HEK293 (cell line): ENCODE results near the gene CD59.
A peak's percentile ranks its signal among the peaks of the same experiment; 100 is the strongest.

ENCODE experiments used
- CTCF ChIA-PET: fragments of 350-600 bp; formaldehyde crosslinking; extraction: SDS; loops from one replicate; lab custom pipeline; 2021; ENCODE audit warnings: antibody characterized with exemption; lab: Yijun Ruan, JAX
- POLR2A ChIA-PET: fragments of 300-600 bp; formaldehyde crosslinking; extraction: SDS; loops from one replicate; lab custom pipeline; 2020; ENCODE audit warnings: antibody characterized with exemption, inconsistent platforms; lab: Yijun Ruan, JAX
- H3K27ac ChIP-seq: fragments of 200-500 bp; sonication (Bioruptor generic); 2 replicates; pipeline ENCODE4 v1.5.1; 2014; ENCODE audit warnings: low read depth, low read length, control low read depth, inconsistent platforms; ENCODE audit errors: extremely low read depth
- H3K36me3 ChIP-seq, 2 experiments: fragments of 200-500 bp in 1 of 2; sonication (Bioruptor generic) in 1 of 2; 1 replicate in 1 of 2; 2 replicates in 1 of 2; pipeline ENCODE4 v1.5.1; 2014 to 2017; ENCODE audit warnings: inconsistent platforms in 2 of 2, low read length in 2 of 2; ENCODE audit not compliant: control insufficient read depth in 2 of 2, insufficient read depth in 1 of 2
- H3K4me1 ChIP-seq: fragments of 200-500 bp; sonication (Bioruptor generic); 2 replicates; pipeline ENCODE4 v1.5.1; 2014; ENCODE audit warnings: mild to moderate bottlenecking, low read length, inconsistent platforms; ENCODE audit not compliant: control insufficient read depth, insufficient read depth
- H3K4me3 ChIP-seq: 2 replicates; pipeline ENCODE4 v1.5.1; 2011; ENCODE audit warnings: low read depth, mild to moderate bottlenecking, control low read depth, low read length, moderate library complexity
- H3K9me3 ChIP-seq: fragments of 200-500 bp; sonication (Bioruptor generic); 2 replicates; pipeline ENCODE4 v1.5.1; 2014; ENCODE audit warnings: low read depth, low read length, inconsistent platforms; ENCODE audit not compliant: control insufficient read depth, insufficient read depth
- BCL11B ChIP-seq: fragments of 450-650 bp; formaldehyde crosslinking; IDR thresholded peaks from 2 replicates; pipeline ENCODE4 v1.5.1; 2016; ENCODE audit warnings: low read depth, missing biosample characterization, missing genetic modification characterization
- GFI1B ChIP-seq: fragments of 450-650 bp; formaldehyde crosslinking; IDR thresholded peaks from 2 replicates; pipeline ENCODE4 v1.5.1; 2016; ENCODE audit warnings: missing biosample characterization, missing genetic modification characterization
- GLIS1 ChIP-seq: fragments of 450-650 bp; formaldehyde crosslinking; IDR thresholded peaks from 2 replicates; pipeline ENCODE4 v1.5.1; 2016; ENCODE audit warnings: missing biosample characterization, missing genetic modification characterization
- HOXC10 ChIP-seq: sonication (generic); formaldehyde crosslinking; IDR thresholded peaks from 2 replicates; pipeline ENCODE4 v1.8.1; 2023; ENCODE audit warnings: mild to moderate bottlenecking, missing genetic modification reagents
- HOXD13 ChIP-seq: sonication (generic); formaldehyde crosslinking; IDR thresholded peaks from 2 replicates; pipeline ENCODE4 v1.8.0; 2022; ENCODE audit warnings: missing genetic modification reagents, borderline replicate concordance
- KLF16 ChIP-seq: fragments of 450-650 bp; formaldehyde crosslinking; IDR thresholded peaks from 2 replicates; pipeline ENCODE4 v1.5.1; 2017; ENCODE audit warnings: missing biosample characterization, missing genetic modification characterization
- KLF7 ChIP-seq: fragments of 450-650 bp; formaldehyde crosslinking; IDR thresholded peaks from 2 replicates; pipeline ENCODE4 v1.5.1; 2016; ENCODE audit warnings: missing biosample characterization, missing genetic modification characterization, borderline replicate concordance
- SP3 ChIP-seq: fragments of 450-650 bp; formaldehyde crosslinking; IDR thresholded peaks from 2 replicates; pipeline ENCODE4 v1.5.1; 2016; ENCODE audit warnings: missing biosample characterization, missing genetic modification characterization
- SP7 ChIP-seq: fragments of 450-650 bp; formaldehyde crosslinking; IDR thresholded peaks from 2 replicates; pipeline ENCODE4 v1.5.1; 2016; ENCODE audit warnings: missing biosample characterization, missing genetic modification characterization
- TCF7L2 ChIP-seq: IDR thresholded peaks from 2 replicates; pipeline ENCODE4 v1.6.1; 2011; ENCODE audit warnings: low read depth, mild to moderate bottlenecking, inconsistent platforms, low read length, moderate library complexity, borderline replicate concordance
- WT1 ChIP-seq: fragments of 450-650 bp; formaldehyde crosslinking; IDR thresholded peaks from 2 replicates; pipeline ENCODE4 v1.5.1; 2016; ENCODE audit warnings: missing biosample characterization, missing genetic modification characterization
- ZFHX2 ChIP-seq: fragments of 450-650 bp; formaldehyde crosslinking; conservative IDR thresholded peaks from 2 replicates; pipeline ENCODE4 v1.5.1; 2016; ENCODE audit warnings: missing biosample characterization, missing genetic modification characterization
- ZNF133 ChIP-seq: fragments of 450-650 bp; formaldehyde crosslinking; IDR thresholded peaks from 2 replicates; pipeline ENCODE4 v1.5.1; 2016; ENCODE audit warnings: missing biosample characterization, missing genetic modification characterization
- ZNF223 ChIP-seq: fragments of 450-650 bp; formaldehyde crosslinking; IDR thresholded peaks from 2 replicates; pipeline ENCODE4 v1.5.1; 2016; ENCODE audit warnings: missing biosample characterization, missing genetic modification characterization
- ZNF335 ChIP-seq: fragments of 450-650 bp; formaldehyde crosslinking; conservative IDR thresholded peaks from 2 replicates; pipeline ENCODE4 v1.5.1; 2016; ENCODE audit warnings: missing biosample characterization, missing genetic modification characterization
- ZNF354C ChIP-seq: fragments of 450-650 bp; formaldehyde crosslinking; IDR thresholded peaks from 2 replicates; pipeline ENCODE4 v1.5.1; 2016; ENCODE audit warnings: missing biosample characterization, missing genetic modification characterization, low read depth, borderline replicate concordance
- ZNF416 ChIP-seq: fragments of 450-650 bp; formaldehyde crosslinking; IDR thresholded peaks from 2 replicates; pipeline ENCODE4 v1.5.1; 2016; ENCODE audit warnings: missing biosample characterization, missing genetic modification characterization
- ZNF530 ChIP-seq: fragments of 450-650 bp; formaldehyde crosslinking; IDR thresholded peaks from 2 replicates; pipeline ENCODE4 v1.5.1; 2016; ENCODE audit warnings: low read depth, missing biosample characterization, missing genetic modification characterization
- ZNF585B ChIP-seq: fragments of 450-650 bp; formaldehyde crosslinking; IDR thresholded peaks from 2 replicates; pipeline ENCODE4 v1.5.1; 2016; ENCODE audit warnings: missing biosample characterization, missing genetic modification characterization
- ZNF645 ChIP-seq: fragments of 450-650 bp; formaldehyde crosslinking; IDR thresholded peaks from 2 replicates; pipeline ENCODE4; 2016; ENCODE audit warnings: missing biosample characterization, missing genetic modification characterization
- ZNF677 ChIP-seq: fragments of 450-650 bp; IDR thresholded peaks from 2 replicates; pipeline ENCODE4 v1.5.0; 2018; ENCODE audit warnings: missing biosample characterization, mild to moderate bottlenecking, missing genetic modification characterization, moderate library complexity
- ZNF785 ChIP-seq: fragments of 450-650 bp; formaldehyde crosslinking; IDR thresholded peaks from 2 replicates; pipeline ENCODE4 v1.5.1; 2016; ENCODE audit warnings: missing biosample characterization, missing genetic modification characterization
- ZSCAN4 ChIP-seq: fragments of 450-650 bp; formaldehyde crosslinking; IDR thresholded peaks from 2 replicates; pipeline ENCODE4 v1.5.1; 2017; ENCODE audit warnings: missing biosample characterization, missing genetic modification characterization

CD59 gene

GRCh38 chr11:33691066-33691864, 45.0 kb downstream of the CD59 start:
- Histone ChIP-seq H3K36me3 (no peaks in the 10 kb centered on the region), H3K9me3 (no peaks in the 10 kb centered on the region), H3K4me3 (no peak overlapping the region), H3K27ac (no peak overlapping the region), H3K4me1 (peaks cover 3% of the 10 kb centered on the region)
- ChIA-PET CTCF (interaction anchor here (0.6 to 2.7 kb wide), 4 partner anchors 45 to 526 kb away, joined by 4 to 11 read pairs (median 5); partner anchors contain the start of gene CD59), POLR2A (interaction anchor here (1.3 to 2.3 kb wide), 2 partner anchors 10 to 45 kb away, joined by 17 to 20 read pairs; partner anchors contain the start of genes C11orf91 and CD59)
- TF ChIP-seq ZNF223 (tag by site-specific recombination) (no peak), ZNF785 (no peak), ZFHX2 (tag by site-specific recombination) (no peak), GLIS1 (tag by site-specific recombination) (peak; percentile 65)

- no peak overlapping the region for H3K27ac ChIP-seq
- POLR2A ChIA-PET = interaction anchor here (2.3 kb wide), 1 partner anchor 46 kb away, joined by 20 read pairs; the partner anchor contains the start of gene CD59
These were observed 45.7 kb downstream of the CD59 start for GRCh38 chr11:33690290-33691065.

GRCh38 chr11:33689501-33689900, 46.7 kb downstream of the CD59 start:
- ChIA-PET POLR2A (interaction anchor here (1.1 to 1.4 kb wide), 2 partner anchors 47 to 53 kb away, joined by 3 read pairs; partner anchors contain the start of gene CD59), CTCF (interaction anchor here (0.6 to 5.6 kb wide), 13 partner anchors 13 to 524 kb away, joined by 3 to 72 read pairs (median 4); partner anchors contain the start of genes CD59 and KIAA1549L)
- H3K27ac ChIP-seq = no peak overlapping the region
- H3K9me3 ChIP-seq = no peaks in the 10 kb centered on the region
- H3K36me3 ChIP-seq = no peaks in the 10 kb centered on the region
- H3K4me1 ChIP-seq = peaks cover 3% of the 10 kb centered on the region
- H3K4me3 ChIP-seq = no peak overlapping the region
- TF ChIP-seq ZNF585B (tag by site-specific recombination) (no peak), BCL11B (tag by site-specific recombination) (no peak), HOXC10 (CRISPR knock-in tag) (no peak), ZNF416 (no peak), ZNF133 (tag by site-specific recombination) (no peak), ZNF354C (tag by site-specific recombination) (no peak), KLF7 (tag by site-specific recombination) (no peak), KLF16 (tag by site-specific recombination) (no peak), ZNF335 (no peak), SP7 (no peak), ZNF677 (tag by site-specific recombination) (no peak), ZNF530 (tag by site-specific recombination) (no peak), TCF7L2 (no peak), ZNF645 (tag by site-specific recombination) (no peak), HOXD13 (CRISPR knock-in tag) (no peak), SP3 (tag by site-specific recombination) (no peak), ZSCAN4 (tag by site-specific recombination) (no peak)

More at GRCh38 chr11:33690290-33691065, 45.7 kb downstream of the CD59 start:
- TF ChIP-seq WT1 (tag by site-specific recombination) (no peak), GFI1B (tag by site-specific recombination) (peak; percentile 65)
- Histone ChIP-seq H3K36me3 (no peaks in the 10 kb centered on the region), H3K4me3 (no peak overlapping the region), H3K9me3 (no peaks in the 10 kb centered on the region), H3K4me1 (peaks cover 3% of the 10 kb centered on the region)
- CTCF ChIA-PET = interaction anchor here (0.6 to 5.6 kb wide), 6 partner anchors 45 to 525 kb away, joined by 3 to 72 read pairs (median 8); partner anchors contain the start of gene CD59
